GM21381 (cell line): Measurements from ENCODE around the gene PKD2.
"Not testable (repeated sequence)": the region's sequence is repeated elsewhere in the genome, so short reads cannot be mapped to it uniquely, and the experiment has no call there.

Experiments used
- ATAC-seq: cut with Tn5 transposase; IDR thresholded peaks from one replicate; pipeline ENCODE4 v1.9.1; 2021; ENCODE audit warnings: mild to moderate bottlenecking, moderate library complexity; ENCODE audit not compliant: unreplicated experiment

PKD2 gene

GRCh38 chr4:88062843-88063242, 55.4 kb downstream of the PKD2 start:
- no peak for ATAC-seq

- ATAC-seq = no peak
Measured at GRCh38 chr4:88063634-88064296, 56.3 kb downstream of the PKD2 start.

GRCh38 chr4:88064410-88064809, 57.0 kb downstream of the PKD2 start:
- no peak for ATAC-seq

- ATAC-seq = no peak
Measured at GRCh38 chr4:88070031-88070430, 62.6 kb downstream of the PKD2 start.

GRCh38 chr4:88075336-88075735, 67.9 kb downstream of the PKD2 start:
- ATAC-seq = no peak

- ATAC-seq = no peak
Measured at GRCh38 chr4:88077911-88078524, 70.6 kb downstream of the PKD2 start.

- no peak for ATAC-seq
Measured at GRCh38 chr4:88078579-88078978, 71.1 kb downstream of the PKD2 start.

GRCh38 chr4:88080626-88081025, 73.2 kb downstream of the PKD2 start:
- no peak for ATAC-seq

GRCh38 chr4:88087004-88087403, 79.6 kb downstream of the PKD2 start:
- no peak for ATAC-seq

GRCh38 chr4:88090898-88091297, 83.5 kb downstream of the PKD2 start:
- ATAC-seq = no peak

GRCh38 chr4:88091378-88091777, 83.9 kb downstream of the PKD2 start:
- ATAC-seq = no peak

- ATAC-seq = no peak
Measured at GRCh38 chr4:88093874-88094273, 86.4 kb downstream of the PKD2 start.

- ATAC-seq = no peak
Measured at GRCh38 chr4:88097301-88097700, 89.9 kb downstream of the PKD2 start.

GRCh38 chr4:88097781-88098180, 90.3 kb downstream of the PKD2 start:
- ATAC-seq = no peak

GRCh38 chr4:88098993-88099752, 91.7 kb downstream of the PKD2 start:
- no peak for ATAC-seq

- ATAC-seq = no peak
Measured at GRCh38 chr4:88101165-88101564, 93.7 kb downstream of the PKD2 start.

- no peak for ATAC-seq
Measured at GRCh38 chr4:88102026-88102425, 94.6 kb downstream of the PKD2 start.

- no peak for ATAC-seq
Measured at GRCh38 chr4:88104902-88105610, 97.6 kb downstream of the PKD2 start.

GRCh38 chr4:88106205-88106604, 98.8 kb downstream of the PKD2 start:
- ATAC-seq = no peak

- ATAC-seq = no peak
Measured at GRCh38 chr4:88107406-88108107, 100.1 kb downstream of the PKD2 start.

GRCh38 chr4:88108108-88108465, 100.7 kb downstream of the PKD2 start:
- ATAC-seq = not testable (repeated sequence)
